Stomach (tissue), 9 donors: ENCODE measurements around the gene ADCY7. TPM values are rescaled to one million over a fixed set of nuclear protein-coding genes. Genes with fewer than 3 reads are reported as not detected.

Experiments used
- DNase-seq, 2 donors: peaks; one replicate each; pipeline versions ENCODE4 v3.0.0 to v3.0.0-alpha.2; 2013 to 2019
- H3K27ac ChIP-seq, 5 donors: fragments of 200-600 bp in 4 of 5; sonication (generic) in 4 of 5; one replicate each; pipeline ENCODE4 v1.5.1; 2013 to 2019; ENCODE audit warnings: mild to moderate bottlenecking in 1 of 5, moderate library complexity in 1 of 5
- H3K27me3 ChIP-seq, 3 donors: fragments of 200-600 bp; sonication (generic); one replicate each; pipeline ENCODE4 v1.5.1; 2017 to 2019; ENCODE audit warnings: mixed run types in 1 of 3
- H3K36me3 ChIP-seq, 4 donors: fragments of 200-600 bp; sonication (generic); 1 replicate in 3 of 4; 2 replicates in 1 of 4; pipeline ENCODE4 v1.5.1; 2016 to 2019
- H3K4me1 ChIP-seq, 4 donors: fragments of 200-600 bp; sonication (generic); one replicate each; pipeline ENCODE4 v1.5.1; 2016 to 2019
- H3K4me3 ChIP-seq, 4 donors: fragments of 200-600 bp; sonication (generic) in 3 of 4; one replicate each; pipeline ENCODE4 v1.5.1; 2016 to 2019; ENCODE audit warnings: mild to moderate bottlenecking in 1 of 4
- H3K9me3 ChIP-seq, 4 donors: fragments of 200-600 bp; sonication (generic); one replicate each; pipeline ENCODE4 v1.5.1; 2016 to 2019
- EP300 ChIP-seq: sonication (generic); formaldehyde crosslinking; IDR thresholded peaks from one replicate; pipeline ENCODE4 v1.6.1; 2017; ENCODE audit warnings: antibody characterized with exemption
- POLR2A ChIP-seq, 4 donors: fragments of 450-650 bp; IDR thresholded peaks; one replicate each; pipeline ENCODE4 v1.6.1; 2016; ENCODE audit warnings: antibody characterized with exemption in 4 of 4, control low read depth in 2 of 4, mild to moderate bottlenecking in 1 of 4, moderate library complexity in 1 of 4
- POLR2AphosphoS5 ChIP-seq, 3 donors: sonication (generic); formaldehyde crosslinking; IDR thresholded peaks; one replicate each; pipeline ENCODE4 v1.6.1; 2016; ENCODE audit warnings: antibody characterized with exemption in 3 of 3
- WGBS, 5 donors: extraction: QIAGEN DNeasy Blood & Tissue Kit in 3 of 5; methylation state at CpG; one replicate each; pipeline versions ENCODE4 v1.1.5 to v1.1.7; 2013 to 2018; 5-methylcytosine and 5-hydroxymethylcytosine counted together
- intact Hi-C: fragments of 100-400 bp; cut with DNase I; formaldehyde crosslinking; loops from one replicate; pipeline ENCODE4 v1.15.1; 2023; ENCODE audit warnings: low total_unique reads
- polyA plus RNA-seq, 3 donors: library from polyadenylated mRNA; stranded (reverse); fragments of 200-250 nt; gene quantifications; one replicate each; pipeline ENCODE4 v1.2.3, GENCODE V29; 2013
- total RNA-seq, 5 donors: library from RNA; depleted of rRNA; stranded (reverse); fragments of >200 nt; gene quantifications; one replicate each; pipeline versions ENCODE4 v1.1.0 to v1.2.3, GENCODE V29; 2014 to 2016
- TF ChIP-seq, protein P1 (sequence below), 7 experiments: fragments of 450-650 bp in 4 of 7; fragments of 200-600 bp in 3 of 7; sonication (generic) in 3 of 7; IDR thresholded peaks; one replicate each; pipeline ENCODE4 v1.5.1; 2016 to 2019; ENCODE audit warnings: antibody characterized with exemption in 7 of 7, control low read depth in 2 of 7, mild to moderate bottlenecking in 1 of 7
- donor health status: healthy with polysubstance abuse.
- donor health status: Bipolar disorder and iron deficiency.
- donor health status: healthy.

ADCY7 gene
- total and polyA plus RNA-seq, 8 donors: 0.76 to 216 (median 16.5) TPM

DNA sequence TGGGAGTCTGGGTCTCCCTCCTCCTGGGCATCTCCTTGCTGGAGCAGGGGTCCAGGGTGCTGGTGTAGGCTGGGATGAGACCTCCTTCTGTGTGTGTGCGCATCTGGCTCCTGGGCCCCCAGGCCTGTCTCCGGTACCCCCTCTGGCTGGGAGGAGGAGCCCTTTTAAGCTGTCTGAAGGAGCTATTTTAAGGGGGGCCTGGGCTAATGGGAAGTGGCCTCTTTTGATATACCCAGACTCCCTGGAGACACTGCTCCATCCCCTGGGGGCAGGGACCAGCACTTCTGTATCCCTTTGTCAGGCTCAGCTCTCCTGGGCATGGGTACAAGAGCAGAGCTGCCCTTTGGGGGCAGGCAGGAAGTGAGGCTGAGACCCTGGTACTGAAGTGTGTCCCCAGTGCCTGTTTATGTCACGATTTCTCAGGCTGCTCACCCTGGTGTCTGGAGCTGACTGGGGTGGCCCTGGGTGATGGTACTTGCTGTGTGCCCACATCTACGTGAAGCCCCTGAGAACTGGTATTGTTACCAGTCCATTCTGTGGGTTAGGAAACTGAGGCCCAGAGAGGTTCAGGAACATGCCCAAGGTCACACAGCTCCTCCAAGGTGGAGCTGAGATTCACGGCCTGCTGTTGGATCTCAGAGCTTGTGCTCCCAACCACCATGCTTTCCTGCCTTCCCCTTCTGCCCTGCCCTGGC is 6.5 kb downstream of the ADCY7 start:
- Histone ChIP-seq H3K4me1 (peaks cover 0 to 62% (median 0%) of the 10 kb centered on the region in 4 donors), H3K9me3 (no peaks in the 10 kb centered on the region), H3K4me3 (no peak overlapping the region), H3K27ac (peak overlapping the region in 2 of 5 donors; percentile 8 to 83), H3K36me3 (no peaks in the 10 kb centered on the region), H3K27me3 (no peaks in the 10 kb centered on the region)
- TF ChIP-seq POLR2AphosphoS5 (IDR thresholded peaks at IDR 0.05) (no peak), EP300 (no peak)
- TF ChIP-seq, protein P1, sequence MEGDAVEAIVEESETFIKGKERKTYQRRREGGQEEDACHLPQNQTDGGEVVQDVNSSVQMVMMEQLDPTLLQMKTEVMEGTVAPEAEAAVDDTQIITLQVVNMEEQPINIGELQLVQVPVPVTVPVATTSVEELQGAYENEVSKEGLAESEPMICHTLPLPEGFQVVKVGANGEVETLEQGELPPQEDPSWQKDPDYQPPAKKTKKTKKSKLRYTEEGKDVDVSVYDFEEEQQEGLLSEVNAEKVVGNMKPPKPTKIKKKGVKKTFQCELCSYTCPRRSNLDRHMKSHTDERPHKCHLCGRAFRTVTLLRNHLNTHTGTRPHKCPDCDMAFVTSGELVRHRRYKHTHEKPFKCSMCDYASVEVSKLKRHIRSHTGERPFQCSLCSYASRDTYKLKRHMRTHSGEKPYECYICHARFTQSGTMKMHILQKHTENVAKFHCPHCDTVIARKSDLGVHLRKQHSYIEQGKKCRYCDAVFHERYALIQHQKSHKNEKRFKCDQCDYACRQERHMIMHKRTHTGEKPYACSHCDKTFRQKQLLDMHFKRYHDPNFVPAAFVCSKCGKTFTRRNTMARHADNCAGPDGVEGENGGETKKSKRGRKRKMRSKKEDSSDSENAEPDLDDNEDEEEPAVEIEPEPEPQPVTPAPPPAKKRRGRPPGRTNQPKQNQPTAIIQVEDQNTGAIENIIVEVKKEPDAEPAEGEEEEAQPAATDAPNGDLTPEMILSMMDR (IDR thresholded peaks at IDR 0.05): no peak
- intact Hi-C loops: no loop called here
- 84 to 93% (median 91%) methylated on average over 3 to 5 of the region's 5 CpGs for WGBS, 5 donors
- DNase-seq: no peak

DNA sequence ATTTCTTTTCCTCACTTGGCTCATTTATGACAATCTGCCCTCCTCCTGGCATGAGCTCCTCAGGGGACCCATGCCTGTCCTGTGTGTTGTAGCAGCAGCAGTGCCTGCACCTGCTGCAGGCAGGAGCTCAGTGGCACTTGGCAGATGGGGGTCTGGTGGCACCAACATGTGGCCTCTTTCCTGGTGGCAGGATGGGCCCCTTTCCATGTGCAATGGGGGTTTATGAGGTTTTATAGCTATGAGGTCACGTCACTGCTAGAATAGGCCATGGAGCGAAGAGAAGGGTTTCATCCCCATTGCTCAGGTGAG is 7.0 kb downstream of the ADCY7 start:
- DNase-seq: peak in 1 of 2 donors; percentile 1
- 90 to 100% (median 92%) methylated on average over 2 of the region's 2 CpGs for WGBS, 5 donors
- TF ChIP-seq POLR2AphosphoS5 (IDR thresholded peaks at IDR 0.05) (no peak), EP300 (no peak), POLR2A (IDR thresholded peaks at IDR 0.05) (no peak)
- TF ChIP-seq, protein P1 (IDR thresholded peaks at IDR 0.05): no peak

DNA sequence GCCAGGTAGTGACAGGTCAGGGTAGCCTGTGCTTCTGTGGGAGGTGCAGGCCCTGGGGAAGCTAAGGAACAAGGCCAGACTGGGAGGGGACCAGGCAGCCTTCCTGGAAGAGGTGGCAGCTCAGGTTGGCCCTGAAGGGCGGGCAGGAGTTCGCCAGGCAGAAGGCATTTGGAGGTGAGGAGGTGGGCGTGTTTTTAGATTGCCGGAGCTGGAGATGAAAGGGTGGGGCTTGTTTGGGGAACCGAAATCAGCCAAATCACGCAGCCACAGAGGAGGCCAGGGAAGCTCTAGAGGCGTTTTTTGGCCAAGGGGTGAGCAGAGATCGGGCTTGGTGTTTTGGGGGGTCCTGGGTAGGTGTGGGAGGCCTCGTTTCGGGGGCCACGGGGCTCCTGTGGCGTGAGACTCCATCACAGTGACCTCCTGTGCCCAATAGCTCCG is 7.6 kb downstream of the ADCY7 start:
- TF ChIP-seq, protein P1 (IDR thresholded peaks at IDR 0.05): no peak
- TF ChIP-seq POLR2AphosphoS5 (IDR thresholded peaks at IDR 0.05) (no peak), POLR2A (IDR thresholded peaks at IDR 0.05) (no peak), EP300 (no peak)
- Histone ChIP-seq H3K4me3 (peak overlapping the region; percentile 18 to 35 (median 34)), H3K9me3 (no peaks in the 10 kb centered on the region), H3K27ac (peak overlapping the region; percentile 26 to 84 (median 74)), H3K36me3 (no peaks in the 10 kb centered on the region), H3K27me3 (no peaks in the 10 kb centered on the region), H3K4me1 (peaks cover 0 to 58% (median 1%) of the 10 kb centered on the region in 4 donors)
- intact Hi-C loops: no loop called here
- WGBS, 5 donors: 53 to 69% (median 58%) methylated on average over 13 of the region's 13 CpGs
- DNase-seq: peak in 1 of 2 donors; percentile 36

More for the DNA sequence above, 7.0 kb downstream of the ADCY7 start:
- Histone ChIP-seq H3K27ac (peak overlapping the region in 3 of 5 donors; percentile 74 to 84 (median 83)), H3K27me3 (no peaks in the 10 kb centered on the region), H3K36me3 (no peaks in the 10 kb centered on the region), H3K9me3 (no peaks in the 10 kb centered on the region), H3K4me1 (peaks cover 0 to 60% (median 0%) of the 10 kb centered on the region in 4 donors), H3K4me3 (no peak overlapping the region)
- intact Hi-C loops: no loop called here

DNA sequence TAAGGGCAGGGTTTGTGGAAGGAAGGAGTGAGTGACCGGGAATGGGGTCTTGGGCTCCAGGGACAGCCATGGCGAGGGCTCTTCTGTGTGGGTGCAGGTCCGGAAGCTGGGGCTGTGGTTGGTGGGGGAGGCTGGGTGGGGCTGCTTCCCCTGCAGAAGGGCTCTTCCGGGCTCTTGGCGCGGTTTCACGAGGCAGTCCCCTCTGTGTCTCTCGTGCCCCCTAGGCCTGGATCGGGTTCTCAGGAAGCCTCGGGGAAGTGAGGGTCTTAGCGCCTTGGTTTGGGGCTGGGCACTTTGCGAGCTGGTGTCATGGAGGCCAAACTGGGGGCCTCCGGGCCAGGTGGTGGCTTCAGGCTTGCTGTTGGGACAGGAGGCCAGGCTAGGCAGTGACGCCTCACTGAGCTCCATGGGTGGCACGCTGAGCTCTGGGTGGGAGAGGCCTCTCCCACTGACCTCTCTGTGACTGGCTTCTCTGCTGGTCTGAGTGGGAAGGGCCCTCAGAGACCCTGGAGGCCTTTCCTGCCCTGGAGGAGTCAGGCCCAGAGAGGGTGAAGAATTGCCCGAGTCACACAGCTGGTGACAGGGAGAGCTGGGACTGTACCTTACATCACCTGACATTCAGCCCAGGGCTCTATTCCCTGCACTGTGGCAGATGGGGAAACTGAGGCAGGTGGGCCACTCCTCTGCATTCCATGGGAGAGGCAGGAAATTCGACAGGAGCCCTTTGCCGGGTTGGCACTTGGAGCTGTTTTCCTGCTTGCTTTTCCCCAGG is 8.2 kb downstream of the ADCY7 start:
- Histone ChIP-seq H3K9me3 (no peaks in the 10 kb centered on the region), H3K4me3 (peak overlapping the region; percentile 18 to 35 (median 34)), H3K27ac (peak overlapping the region; percentile 43 to 84 (median 74)), H3K36me3 (no peaks in the 10 kb centered on the region), H3K4me1 (peaks cover 0 to 64% (median 4%) of the 10 kb centered on the region in 4 donors), H3K27me3 (no peaks in the 10 kb centered on the region)
- TF ChIP-seq, protein P1 (IDR thresholded peaks at IDR 0.05): no peak
- TF ChIP-seq POLR2AphosphoS5 (IDR thresholded peaks at IDR 0.05): no peak
- no peak for TF ChIP-seq POLR2A (IDR thresholded peaks at IDR 0.05)
- no peak for TF ChIP-seq EP300
- 60 to 78% (median 76%) methylated on average over 11 to 18 of the region's 18 CpGs for WGBS, 5 donors
- DNase-seq: peak in 1 of 2 donors; percentile 32
- intact Hi-C loops: no loop called here
